GM03348 (cell line): Measurements from ENCODE around the gene PLA2G4A.

Experiments used
- DNase-seq: peaks from one replicate; pipeline ENCODE4 v3.0.0; 2012; ENCODE audit warnings: low spot score

PLA2G4A gene

DNA sequence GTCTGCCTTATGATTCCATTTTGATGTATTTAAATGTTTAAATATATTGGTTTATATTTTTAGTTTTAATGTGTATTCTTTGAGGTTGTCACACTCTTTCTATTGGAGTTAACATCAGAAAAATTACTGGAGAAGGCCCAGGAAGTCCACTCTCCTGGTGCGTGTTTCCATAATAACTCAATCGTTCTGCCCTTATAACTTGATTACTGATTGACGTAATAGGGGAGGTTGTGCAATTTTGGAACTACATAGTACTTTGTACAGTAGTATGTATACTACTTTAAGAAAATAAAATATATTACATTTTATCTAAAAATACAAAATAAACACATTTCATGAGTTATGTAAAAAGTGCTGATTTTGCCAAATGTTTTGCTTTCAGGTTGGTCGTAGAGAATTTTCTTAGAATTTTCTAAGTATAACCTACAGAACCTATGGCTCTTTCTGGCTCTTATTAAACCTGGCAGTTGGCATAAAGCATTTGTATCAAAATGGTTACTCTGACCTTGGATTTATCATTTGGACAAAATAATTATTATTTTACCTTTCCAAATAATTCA, 5.7 kb downstream of the PLA2G4A start:
- DNase-seq = no peak

DNA sequence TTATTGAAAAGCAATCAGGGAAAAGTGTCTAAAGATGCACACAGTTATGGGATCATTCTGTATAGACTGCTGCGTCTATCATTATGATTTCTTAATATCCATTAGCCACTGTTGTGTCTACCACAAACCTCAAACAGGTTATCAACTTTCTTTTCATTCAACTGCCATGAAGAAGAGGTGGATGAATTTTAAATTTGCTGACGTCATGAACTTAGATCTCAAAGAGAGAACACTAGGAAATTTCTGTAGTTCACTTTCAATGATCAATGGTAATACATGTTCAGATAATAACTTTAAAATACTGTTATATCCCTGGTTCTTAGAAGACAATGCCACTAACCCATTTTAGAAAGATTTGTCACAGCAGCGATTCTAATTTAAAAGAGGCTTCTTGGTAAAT, 6.7 kb downstream of the PLA2G4A start:
- DNase-seq = no peak

DNA sequence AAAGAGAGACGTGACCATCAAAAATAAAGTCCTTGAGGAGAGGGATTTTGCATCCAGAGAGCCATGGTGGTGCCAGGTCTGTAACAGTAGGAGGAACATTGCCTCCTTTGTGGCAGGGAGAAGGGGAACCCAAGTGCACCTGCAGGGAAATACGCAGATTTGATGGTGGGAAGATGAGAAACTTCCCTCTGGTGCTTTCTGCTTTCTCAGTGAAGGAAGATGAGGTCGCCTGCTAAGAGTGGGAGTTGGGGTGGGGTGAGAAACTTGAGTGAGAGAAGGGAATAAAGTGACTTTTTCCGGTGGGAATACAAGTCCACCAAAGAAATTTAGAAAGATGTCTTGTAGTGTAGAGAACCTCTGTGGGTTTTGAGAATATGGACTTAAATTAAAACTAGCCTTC, 9.1 kb downstream of the PLA2G4A start:
- DNase-seq = no peak

DNA sequence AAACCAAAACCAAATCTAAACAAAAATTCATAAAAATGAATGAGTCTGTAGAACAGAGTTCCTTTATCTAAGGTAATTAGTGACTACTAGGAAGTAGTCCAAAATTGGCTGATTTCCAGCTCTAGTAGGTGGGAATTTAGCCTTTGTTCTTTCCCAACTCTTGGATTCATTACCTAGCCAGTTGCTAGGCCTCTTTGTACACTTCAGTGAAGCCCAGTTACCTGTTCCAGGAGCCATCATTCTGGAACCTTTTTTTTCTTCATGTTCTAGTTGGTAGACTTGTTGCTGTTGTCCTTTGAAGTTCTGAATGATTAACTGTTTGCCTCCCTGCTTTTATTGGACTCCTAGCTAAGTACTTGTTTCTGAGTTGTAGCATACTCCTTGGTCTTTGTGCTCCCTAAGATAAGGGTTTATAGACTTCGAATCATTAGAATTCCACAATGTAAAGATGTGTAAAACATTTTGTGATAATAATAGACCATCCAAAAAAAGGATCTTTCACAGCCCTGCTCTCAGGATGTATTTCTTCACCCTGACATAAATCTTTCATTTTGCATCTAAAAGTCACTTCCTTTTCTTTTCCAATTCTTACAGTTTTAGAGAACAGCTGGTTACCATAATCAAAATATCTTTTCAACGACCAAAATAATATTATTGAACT, 9.8 kb downstream of the PLA2G4A start:
- no peak for DNase-seq

DNA sequence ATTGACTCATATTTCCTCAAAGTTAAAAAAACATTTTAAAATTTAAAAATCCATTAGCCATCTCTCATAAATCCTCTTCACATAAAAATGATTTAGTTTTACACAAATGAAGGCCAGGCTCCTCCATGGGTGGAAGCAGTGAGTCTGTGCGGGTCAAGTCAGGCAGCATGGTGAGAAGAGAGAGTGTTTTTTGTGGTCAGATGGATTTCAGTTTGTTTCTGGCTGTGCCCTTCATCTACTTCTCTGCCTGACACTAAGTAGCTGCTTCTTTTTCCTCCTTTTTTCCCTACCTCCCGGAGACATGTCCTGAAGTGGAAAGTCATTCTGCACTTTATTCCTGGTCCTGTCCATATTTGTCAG, 10.3 kb downstream of the PLA2G4A start:
- DNase-seq = no peak

DNA sequence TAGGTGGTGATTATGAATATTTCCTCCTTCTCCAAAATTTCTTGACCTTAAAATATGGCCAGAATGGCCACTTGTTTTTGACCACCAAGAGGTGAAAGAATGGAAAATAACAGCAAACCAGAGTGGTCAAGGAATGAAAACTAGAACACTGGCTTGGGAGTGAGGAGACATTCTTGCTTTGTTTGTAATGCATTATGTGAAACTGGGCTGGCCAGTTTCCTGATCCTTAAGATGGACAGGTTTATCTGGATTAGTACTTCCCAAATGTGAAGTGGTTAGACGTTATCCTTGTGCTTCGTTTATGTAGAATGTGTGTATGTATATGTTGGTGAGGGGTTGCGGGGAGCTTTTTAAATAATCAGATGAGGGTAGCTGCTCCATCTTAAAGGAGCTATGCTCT, 12.8 kb downstream of the PLA2G4A start:
- no peak for DNase-seq

DNA sequence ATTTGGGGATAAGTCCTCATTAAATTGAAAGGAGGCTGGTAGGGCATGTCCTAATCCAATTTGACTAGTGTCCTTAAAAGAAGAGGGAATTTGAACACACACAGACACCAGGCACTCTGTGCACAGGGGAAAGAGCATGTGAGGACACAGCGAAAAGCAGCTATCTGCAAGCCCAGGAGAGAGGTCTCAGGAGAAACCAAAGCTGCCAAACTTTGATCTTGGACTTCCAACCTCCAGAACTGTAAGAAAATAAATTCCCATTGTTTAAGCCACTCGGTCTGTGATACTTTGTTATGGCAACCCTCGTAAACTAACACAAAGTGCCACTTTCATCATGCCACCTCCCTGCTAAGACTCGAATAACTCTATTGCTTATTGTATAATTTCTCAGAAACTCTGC, 13.8 kb downstream of the PLA2G4A start:
- no peak for DNase-seq

DNA sequence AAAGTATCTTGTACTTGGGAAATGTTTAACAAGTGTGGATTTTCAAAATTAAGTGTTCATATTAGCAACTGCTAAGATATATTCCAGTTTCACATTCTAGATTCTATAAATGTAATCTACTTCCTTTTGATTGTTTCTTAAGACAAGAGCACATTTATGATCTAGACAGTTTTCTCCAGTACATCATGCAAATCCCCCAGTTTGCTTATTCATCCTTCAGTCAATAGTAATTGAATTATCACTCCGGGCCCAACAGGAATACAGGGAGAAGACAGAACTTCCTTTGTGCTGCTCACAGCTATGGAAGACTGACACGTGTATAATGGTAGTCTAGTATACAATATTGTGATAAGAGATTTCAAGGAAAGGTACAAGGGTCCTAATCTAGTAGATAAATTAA, 14.5 kb downstream of the PLA2G4A start:
- no peak for DNase-seq

DNA sequence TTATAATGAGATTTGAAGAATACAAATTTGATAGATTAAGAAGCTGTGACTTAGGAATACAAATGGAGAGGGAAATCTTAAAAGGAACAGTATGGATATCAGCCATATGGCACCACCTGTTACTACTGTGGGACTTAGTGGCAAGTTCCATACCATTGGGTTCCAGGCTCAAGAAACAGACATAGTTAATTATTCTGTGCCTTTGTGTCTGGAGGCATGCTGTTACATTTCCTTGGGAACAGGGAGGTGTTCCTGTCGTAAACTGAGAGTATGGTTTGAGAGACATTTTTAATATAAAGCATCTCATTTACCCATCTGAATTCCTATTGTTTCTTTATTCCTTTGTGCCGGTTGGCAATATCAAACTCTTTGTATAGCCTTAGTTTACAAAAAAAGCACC, 15.2 kb downstream of the PLA2G4A start:
- no peak for DNase-seq

DNA sequence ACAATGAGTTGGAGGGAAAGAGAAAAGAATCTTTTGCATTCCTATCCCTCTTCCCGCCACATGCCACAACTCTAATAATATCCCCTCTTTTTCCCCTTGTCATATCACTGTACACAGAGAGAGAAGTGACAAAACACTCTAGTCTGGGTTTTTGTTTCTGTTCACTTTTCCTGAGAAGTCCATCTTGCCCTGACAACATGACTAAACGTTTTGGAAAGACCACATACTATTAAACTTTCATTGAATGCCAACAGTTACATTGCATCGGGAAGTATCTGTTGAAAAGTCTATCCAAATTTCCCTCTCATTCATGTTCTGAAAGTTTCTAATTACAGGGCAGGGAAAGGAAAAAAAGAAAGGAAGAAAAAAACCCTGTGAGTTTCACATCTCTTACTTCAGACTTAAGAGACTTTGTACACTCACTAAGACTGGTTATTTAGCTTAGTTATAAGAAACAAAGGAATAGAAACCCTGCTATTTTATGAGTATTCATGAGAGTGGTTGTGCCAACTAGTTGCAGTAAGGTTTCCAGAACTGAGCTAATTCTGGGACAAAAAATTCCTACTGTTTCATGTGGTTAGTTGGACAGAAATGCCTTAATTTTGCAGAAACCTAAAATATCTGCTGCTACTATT, 16.9 kb downstream of the PLA2G4A start:
- no peak for DNase-seq

DNA sequence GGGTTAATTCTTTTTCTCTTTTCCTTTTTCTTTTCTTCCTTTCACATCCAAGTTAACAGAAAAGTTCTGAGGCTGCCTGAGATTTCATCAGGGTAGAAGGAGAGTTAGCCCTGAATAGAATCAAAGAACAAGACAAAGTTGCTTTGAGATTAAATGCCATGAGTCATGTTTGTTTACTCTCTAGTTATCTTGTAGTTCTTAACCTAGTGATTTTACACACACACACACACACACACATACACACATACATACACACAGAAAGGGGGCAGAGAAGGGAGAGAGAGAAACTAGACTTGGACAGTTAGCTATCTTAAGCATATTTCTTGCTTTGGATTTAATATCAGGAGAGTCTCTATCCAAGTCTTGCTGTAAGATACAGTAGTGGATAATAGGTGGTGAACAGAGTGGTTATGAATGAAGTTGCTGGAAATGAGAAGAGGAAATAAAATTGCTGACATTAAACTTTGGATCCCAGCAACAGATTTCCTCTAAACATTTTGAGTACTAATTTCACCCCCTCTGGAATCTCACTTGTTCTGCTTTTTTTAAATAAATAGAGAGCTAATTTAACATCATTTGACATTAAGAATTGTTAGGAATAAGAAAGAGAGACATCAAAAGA, 19.9 kb downstream of the PLA2G4A start:
- no peak for DNase-seq

DNA sequence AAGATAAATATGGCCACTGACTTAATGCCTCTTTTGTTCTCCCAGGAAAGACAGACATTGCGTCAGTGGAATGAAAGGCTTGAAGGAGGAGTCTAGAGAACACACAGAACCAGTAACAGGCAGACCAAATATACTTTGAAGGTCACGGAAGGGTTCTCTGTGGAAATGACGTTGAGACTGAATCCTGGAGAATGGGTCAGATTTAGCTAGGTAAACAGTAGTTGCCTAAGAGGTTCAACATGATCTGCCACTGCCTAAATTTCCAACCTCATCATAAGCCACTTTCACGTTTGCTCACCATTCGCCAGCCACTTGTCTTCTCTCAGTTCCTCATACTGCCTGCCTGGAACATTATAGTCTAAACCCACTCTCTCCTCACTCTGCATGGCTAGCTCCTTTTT, 20.5 kb downstream of the PLA2G4A start:
- DNase-seq = no peak

DNA sequence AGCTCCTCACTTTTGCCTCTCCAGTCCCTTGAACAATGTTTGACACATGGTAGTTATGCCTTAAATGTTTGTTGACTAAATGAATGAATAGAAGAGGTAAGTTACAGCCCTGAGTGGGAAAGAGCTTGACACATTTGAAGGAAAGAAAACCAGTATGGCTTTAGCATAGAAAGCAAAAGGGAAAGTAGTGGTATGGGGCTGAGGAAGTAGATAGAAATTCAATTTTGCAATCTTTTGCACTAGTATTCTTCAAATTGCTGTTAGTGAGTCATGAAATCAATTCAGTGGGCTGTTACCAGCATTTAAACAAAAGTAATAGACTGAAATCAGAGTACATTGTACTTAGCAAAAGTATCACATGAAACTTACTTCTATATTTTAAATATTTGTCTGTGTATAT, 21.1 kb downstream of the PLA2G4A start:
- no peak for DNase-seq

DNA sequence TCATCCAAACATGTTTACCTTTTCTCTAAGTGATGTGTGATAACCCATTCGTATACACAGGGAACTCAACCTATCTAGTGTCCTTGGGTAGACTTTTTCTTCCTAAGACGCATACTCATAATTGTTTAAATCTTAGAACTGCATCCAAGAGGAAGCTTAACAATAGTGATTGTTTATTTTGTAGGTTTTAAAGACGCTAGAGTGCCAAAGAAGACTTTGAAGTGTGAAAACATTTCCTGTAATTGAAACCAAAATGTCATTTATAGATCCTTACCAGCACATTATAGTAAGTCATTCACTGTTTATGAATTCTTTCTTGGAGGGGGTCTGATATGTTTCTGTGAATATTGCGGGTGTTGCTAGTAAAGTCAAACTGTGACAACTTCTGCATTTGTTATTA, 25.4 kb downstream of the PLA2G4A start:
- no peak for DNase-seq

DNA sequence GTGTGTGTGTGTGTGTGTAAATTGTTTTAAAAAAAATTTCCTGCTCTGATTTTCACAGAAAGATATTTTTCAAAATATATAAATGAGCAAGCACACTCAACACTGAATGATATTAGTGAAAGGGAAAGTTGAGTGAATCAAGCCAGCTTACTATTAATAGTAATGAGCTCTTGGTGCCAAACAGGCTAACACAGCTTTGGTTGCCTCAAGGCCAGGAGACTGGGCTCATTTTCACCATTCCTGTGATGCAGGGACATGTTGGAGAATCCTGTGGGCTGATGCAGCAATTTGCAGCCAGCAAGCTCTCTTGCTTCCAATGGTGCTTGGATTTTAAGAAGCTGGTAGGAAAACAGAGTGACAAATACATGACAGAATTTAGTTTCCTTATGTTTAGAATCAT, 30.2 kb downstream of the PLA2G4A start:
- no peak for DNase-seq

DNA sequence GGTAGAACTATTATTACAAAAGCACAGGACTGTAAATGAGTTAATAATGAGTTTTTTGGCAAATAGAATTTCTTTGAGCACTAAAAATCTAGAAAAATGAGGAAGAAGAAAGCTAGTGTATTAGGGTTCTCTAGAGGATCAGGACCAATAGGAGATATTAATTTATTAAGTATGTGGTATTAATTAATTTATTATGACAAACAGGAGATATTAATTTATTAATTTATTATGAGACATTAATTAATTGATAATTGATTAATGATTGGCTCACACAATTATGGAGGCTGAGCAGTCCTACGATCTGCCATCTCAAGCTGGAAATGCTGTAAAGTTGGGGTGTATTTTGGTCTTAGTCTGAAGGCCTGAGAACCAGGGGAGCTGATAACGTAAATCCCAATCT, 31.2 kb downstream of the PLA2G4A start:
- DNase-seq = no peak

DNA sequence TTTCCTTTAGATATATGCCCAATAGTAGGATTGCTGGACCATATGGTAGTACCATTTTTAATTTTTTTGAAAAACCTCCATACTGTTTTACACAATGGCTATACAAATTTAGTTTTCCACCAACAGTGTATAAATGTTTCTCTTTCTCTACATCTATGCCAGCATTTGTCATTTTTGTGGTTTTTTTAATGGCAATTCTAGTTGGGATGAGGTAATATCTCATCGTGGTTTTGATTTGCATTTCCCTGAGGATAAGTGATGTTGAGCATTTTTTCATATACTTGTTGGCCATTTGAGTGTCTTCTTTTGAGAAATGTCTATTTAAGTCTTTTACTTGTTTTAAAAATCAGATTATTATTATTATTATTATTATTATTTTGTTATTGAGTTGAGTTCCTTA, 35.5 kb downstream of the PLA2G4A start:
- no peak for DNase-seq

DNA sequence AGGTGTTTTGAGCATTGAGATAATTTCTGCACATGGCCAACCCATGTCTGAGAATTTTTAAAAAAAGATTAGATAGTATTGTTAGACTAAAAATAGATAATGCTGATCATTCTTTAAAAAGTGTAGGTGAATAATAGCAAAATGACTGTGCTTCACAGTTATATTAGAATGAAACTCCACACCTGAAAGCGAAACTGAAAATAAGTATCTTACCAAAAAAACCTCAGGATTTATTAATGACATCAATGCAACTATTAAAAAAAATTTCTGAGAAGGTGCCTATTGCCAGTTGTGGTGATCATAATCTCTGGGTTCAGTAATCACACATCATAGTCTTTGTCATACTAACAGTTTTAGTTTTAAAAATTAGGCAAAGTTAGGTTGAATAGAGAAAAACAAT, 36.5 kb downstream of the PLA2G4A start:
- DNase-seq = no peak

DNA sequence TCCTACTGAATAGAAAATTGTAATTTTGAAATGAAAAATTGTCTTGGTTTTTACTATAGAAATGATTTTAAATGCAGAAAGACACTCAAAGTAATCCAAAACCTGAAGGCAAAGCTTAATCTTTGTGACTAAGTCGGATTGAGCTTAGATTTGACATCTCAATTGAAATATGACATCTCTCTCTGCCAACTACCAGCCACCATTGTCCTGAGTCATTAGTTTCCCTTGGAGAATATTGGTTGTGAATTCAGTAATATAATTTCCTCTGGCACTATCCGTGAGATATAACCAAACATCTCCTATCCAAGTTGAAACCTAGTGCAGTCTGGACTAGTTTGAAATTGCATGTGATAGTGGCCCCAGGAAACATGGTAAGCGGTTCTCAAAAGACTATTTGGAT, 37.1 kb downstream of the PLA2G4A start:
- no peak for DNase-seq

DNA sequence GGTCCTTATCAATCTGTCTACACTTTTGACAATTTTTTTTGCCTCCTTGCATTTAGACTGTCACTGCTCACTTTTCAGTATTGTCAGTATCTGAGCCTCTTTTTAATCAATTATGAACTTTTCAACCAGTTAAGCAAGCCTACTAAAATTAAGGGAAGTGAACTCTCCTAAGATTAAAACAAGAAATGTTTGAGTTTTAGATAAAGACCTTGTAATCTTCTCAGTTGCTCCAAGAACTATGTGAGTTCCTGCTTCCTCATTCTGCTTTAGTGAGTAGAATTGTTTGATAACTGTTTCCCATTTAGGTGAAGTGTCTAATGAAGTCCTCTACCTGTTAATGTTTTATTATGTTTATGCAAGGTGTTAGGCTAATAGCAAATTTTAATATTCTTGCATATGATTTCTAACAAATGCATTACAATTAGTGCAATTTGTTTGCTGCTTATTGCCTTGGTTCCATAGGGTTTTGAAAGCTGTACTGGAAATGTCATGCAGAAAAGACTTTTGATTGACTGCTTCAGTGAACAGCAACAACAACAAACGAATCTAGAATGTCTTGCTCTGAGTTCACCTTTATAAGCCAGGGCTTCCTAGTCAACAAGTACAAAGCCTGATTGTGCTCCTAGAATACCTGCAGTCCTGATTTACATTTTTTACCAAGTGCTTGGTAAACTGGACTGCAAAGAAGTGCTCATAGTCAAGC, 40.9 kb downstream of the PLA2G4A start:
- no peak for DNase-seq

DNA sequence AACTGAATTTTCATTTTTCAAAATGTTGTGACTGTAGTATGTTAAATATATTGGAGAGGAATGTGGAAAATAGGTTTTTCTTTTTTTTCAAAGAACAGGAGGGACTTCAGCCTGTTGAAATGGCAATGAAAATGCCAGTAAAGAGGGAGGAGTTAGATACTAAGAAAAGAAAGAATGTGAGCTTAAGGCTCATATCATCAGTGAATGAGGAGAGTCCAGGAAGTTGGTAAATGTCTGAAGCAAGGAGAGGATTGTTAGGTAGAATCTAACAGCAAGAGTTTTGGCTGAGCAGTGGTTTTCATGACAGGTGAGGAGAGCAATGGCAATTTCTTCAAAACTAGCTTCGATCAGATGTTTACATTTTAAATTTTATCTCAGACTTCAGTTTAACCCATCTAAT, 43.0 kb downstream of the PLA2G4A start:
- no peak for DNase-seq

DNA sequence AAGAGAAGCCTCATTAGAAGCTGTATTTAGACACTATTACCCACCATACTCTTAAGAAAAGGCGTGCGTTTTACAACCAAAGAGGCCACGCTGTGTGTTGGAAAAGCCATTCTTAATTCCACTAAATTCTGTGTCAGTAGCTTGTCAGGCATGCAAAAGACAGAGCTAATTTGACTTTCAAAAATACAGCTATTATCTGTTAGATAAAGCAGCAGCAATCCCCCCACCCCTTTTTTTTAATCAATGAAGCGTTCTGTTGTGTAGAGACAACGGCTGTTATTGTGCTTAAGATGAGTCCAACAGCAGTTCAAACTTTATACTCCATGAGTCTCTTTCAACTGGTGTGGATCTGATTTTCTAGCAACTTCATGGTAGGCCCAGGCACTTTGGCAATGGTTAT, 43.5 kb downstream of the PLA2G4A start:
- DNase-seq = no peak

DNA sequence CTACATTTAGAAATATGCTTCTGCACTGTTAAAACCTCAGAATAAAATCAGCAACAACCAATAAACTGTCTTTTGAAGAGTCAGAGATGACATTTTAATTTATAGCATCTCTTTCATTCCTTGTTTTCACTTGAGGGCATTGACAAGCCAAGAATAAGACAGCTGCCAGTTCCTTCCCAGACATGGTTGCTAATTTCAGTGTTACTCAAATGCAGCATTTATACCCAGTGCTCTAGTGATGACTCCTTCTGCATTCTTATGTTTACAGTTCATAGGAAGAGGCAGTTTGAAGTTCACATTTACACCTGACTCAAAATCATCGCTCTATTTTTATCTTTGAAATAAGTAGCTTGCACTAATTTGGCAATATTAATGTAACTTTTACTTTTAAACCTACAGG, 44.9 kb downstream of the PLA2G4A start:
- no peak for DNase-seq
